ENCODE data around the gene HSBP1L1. TPM values are rescaled to one million over a fixed set of nuclear protein-coding genes. Genes with fewer than 3 reads are reported as not detected.
A peak's percentile ranks its signal among the peaks of the same experiment; 100 is the strongest.

The HSBP1L1 gene
- total and polyA plus RNA-seq, 2 of the 13 experiments (the other 11 are each of a cell fraction or from before 2014, with no cell fraction given), result 22.6 to 45.1 TPM

- TF ChIP-seq ZNF609 (CRISPR knock-in tag; IDR thresholded peaks at IDR 0.05; ENCODE audit: borderline replicate concordance) (no peak), ZNF331 (CRISPR knock-in tag; IDR thresholded peaks at IDR 0.05) (no peak), KDM4B (CRISPR knock-in tag; IDR thresholded peaks at IDR 0.05) (no peak), ELK4 (CRISPR knock-in tag; IDR thresholded peaks at IDR 0.05; ENCODE audit: borderline replicate concordance) (no peak), KLF13 (CRISPR knock-in tag; IDR thresholded peaks at IDR 0.05) (no peak), TRIM24 (CRISPR knock-in tag; IDR thresholded peaks at IDR 0.05) (no peak), BHLHE40 (IDR thresholded peaks at IDR 0.05; ENCODE audit: low read length) (peak; percentile 46; the same call in 1 of the 2 replicates), ZNF432 (CRISPR knock-in tag; IDR thresholded peaks at IDR 0.05; ENCODE audit: borderline replicate concordance) (no peak), TCF7L2 (IDR thresholded peaks at IDR 0.05; ENCODE audit: low read depth, low read length) (no peak), ATAD3A (CRISPR knock-in tag; IDR thresholded peaks at IDR 0.05) (no peak), ZNF549 (CRISPR knock-in tag; IDR thresholded peaks at IDR 0.05) (no peak), HMGXB3 (CRISPR knock-in tag; IDR thresholded peaks at IDR 0.05; ENCODE audit: borderline replicate concordance) (no peak), ZNF841 (CRISPR knock-in tag; IDR thresholded peaks at IDR 0.05; ENCODE audit: borderline replicate concordance) (no peak), ZNF552 (CRISPR knock-in tag; IDR thresholded peaks at IDR 0.05; ENCODE audit: borderline replicate concordance) (no peak), ZFP82 (CRISPR knock-in tag; IDR thresholded peaks at IDR 0.05; ENCODE audit: borderline replicate concordance) (no peak), ISX (CRISPR knock-in tag; conservative IDR thresholded peaks at IDR 0.05) (no peak), CERS6 (CRISPR knock-in tag; IDR thresholded peaks at IDR 0.05) (no peak), ZFP1 (CRISPR knock-in tag; IDR thresholded peaks at IDR 0.05) (no peak), SSRP1 (CRISPR knock-in tag; IDR thresholded peaks at IDR 0.05) (no peak), MYC (CRISPR knock-in tag; IDR thresholded peaks at IDR 0.05; ENCODE audit: borderline replicate concordance) (peak; percentile 61; the same call in 1 of the 2 replicates)
Measured at GRCh38 chr18:79985172-79985571, 20.7 kb downstream of the HSBP1L1 start (continued).

Data from HepG2 (cell line).